SIG-M5 treated with dmso at 0.1 percent for 504 hours (cell line): ENCODE data around the gene UPK1A.

Experiments used
- DNase-seq: peaks from one replicate; lab custom pipeline; 2025; ENCODE audit not compliant: unreplicated experiment; lab: John Stamatoyannopoulos, UW

UPK1A gene

GRCh38 chr19:35666251-35666913 lies at the start of gene UPK1A:
Gene UPK1A (plus strand): TSS chr19:35666517. CDS start chr19:35666813, 296 bp downstream.
- DNase-seq: no peak

GRCh38 chr19:35618857-35619256 lies 47.5 kb upstream of the UPK1A start:
- DNase-seq: no peak

GRCh38 chr19:35619290-35619923 lies 46.9 kb upstream of the UPK1A start:
- DNase-seq: no peak

- DNase-seq: no peak
Observed at GRCh38 chr19:35620001-35620400, 46.3 kb upstream of the UPK1A start.

GRCh38 chr19:35621708-35622107 lies 44.6 kb upstream of the UPK1A start:
- no peak for DNase-seq

- DNase-seq: no peak
Observed at GRCh38 chr19:35622750-35623149, 43.6 kb upstream of the UPK1A start.

- no peak for DNase-seq
Observed at GRCh38 chr19:35623327-35624010, 42.8 kb upstream of the UPK1A start.

GRCh38 chr19:35628264-35628564 lies 38.1 kb upstream of the UPK1A start:
- DNase-seq: no peak

GRCh38 chr19:35628565-35629331 lies 37.6 kb upstream of the UPK1A start, which contains the start of gene RBM42:
Gene RBM42 (plus strand): TSS chr19:35629036. CDS start chr19:35629154, 118 bp downstream.
- DNase-seq: peak; percentile 99

GRCh38 chr19:35629332-35629633 lies 37.0 kb upstream of the UPK1A start:
- DNase-seq: no peak

GRCh38 chr19:35633727-35634440 lies 32.4 kb upstream of the UPK1A start:
- DNase-seq: no peak

GRCh38 chr19:35636651-35637050 lies 29.7 kb upstream of the UPK1A start:
- DNase-seq: no peak

GRCh38 chr19:35637165-35637564 lies 29.2 kb upstream of the UPK1A start:
- DNase-seq: no peak

GRCh38 chr19:35639321-35639639 lies 27.0 kb upstream of the UPK1A start:
- no peak for DNase-seq

- no peak for DNase-seq
Observed at GRCh38 chr19:35639863-35640262, 26.5 kb upstream of the UPK1A start.

GRCh38 chr19:35641515-35642151 lies 24.7 kb upstream of the UPK1A start, which contains the start of gene ETV2:
Gene ETV2 (plus strand): TSS chr19:35641745. CDS start chr19:35642461, 716 bp downstream.
- no peak for DNase-seq

GRCh38 chr19:35642312-35642711 lies 24.0 kb upstream of the UPK1A start:
- DNase-seq: no peak

- DNase-seq: no peak
Observed at GRCh38 chr19:35642798-35643254, 23.5 kb upstream of the UPK1A start.

- DNase-seq: peak; percentile 67
Observed at GRCh38 chr19:35643255-35644205, 22.8 kb upstream of the UPK1A start.
